HG02885 (cell line): ENCODE data around the gene INHBE.
"Not testable (repeated sequence)": the region's sequence is repeated elsewhere in the genome, so short reads cannot be mapped to it uniquely, and the experiment has no call there.

ENCODE experiments used
- ATAC-seq: cut with Tn5 transposase; IDR thresholded peaks from one replicate; pipeline ENCODE4 v1.9.1; 2021; ENCODE audit warnings: mild to moderate bottlenecking; ENCODE audit not compliant: unreplicated experiment, poor library complexity

INHBE gene

DNA sequence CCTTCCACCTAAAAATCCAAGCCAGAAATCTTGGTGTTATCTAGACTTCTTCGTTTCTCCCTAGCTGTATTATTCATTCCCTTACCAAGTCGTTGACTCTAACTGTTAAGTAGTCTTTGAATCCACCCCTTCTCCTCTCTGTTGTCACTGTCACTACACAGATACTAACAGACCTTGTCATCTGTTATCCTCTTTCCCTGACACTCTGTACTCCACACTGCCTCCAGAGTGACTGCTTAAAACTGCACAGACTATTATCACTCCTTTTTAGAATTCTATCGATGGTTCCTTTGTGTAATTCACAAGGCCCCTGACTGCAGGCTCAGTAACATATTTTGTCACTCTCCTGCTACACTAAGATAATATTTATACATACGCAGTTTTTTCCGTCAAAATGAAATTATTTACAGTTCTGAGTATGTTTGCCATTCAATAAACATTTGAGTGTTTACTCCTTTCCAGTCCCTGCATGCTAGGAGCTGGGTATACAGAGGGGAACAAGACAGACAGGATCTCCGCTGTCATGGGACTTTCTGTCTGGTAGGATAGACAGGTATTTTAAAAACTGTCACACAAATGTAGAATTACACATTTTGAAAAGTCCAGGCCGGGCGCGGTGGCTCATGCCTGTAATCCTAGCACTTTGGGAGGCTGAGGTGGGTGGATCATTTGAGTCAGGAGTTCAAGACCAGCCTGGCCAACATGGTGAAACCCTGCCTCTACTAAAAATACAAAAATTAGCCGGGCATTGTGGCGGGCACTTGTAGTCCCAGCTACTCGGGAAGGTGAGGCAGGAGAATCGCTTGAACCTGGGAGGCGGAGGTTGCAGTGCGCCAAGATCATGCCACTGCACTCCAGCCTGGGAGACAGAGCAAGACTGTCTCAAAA lies 36.5 kb downstream of the INHBE start:
- no peak for ATAC-seq

DNA sequence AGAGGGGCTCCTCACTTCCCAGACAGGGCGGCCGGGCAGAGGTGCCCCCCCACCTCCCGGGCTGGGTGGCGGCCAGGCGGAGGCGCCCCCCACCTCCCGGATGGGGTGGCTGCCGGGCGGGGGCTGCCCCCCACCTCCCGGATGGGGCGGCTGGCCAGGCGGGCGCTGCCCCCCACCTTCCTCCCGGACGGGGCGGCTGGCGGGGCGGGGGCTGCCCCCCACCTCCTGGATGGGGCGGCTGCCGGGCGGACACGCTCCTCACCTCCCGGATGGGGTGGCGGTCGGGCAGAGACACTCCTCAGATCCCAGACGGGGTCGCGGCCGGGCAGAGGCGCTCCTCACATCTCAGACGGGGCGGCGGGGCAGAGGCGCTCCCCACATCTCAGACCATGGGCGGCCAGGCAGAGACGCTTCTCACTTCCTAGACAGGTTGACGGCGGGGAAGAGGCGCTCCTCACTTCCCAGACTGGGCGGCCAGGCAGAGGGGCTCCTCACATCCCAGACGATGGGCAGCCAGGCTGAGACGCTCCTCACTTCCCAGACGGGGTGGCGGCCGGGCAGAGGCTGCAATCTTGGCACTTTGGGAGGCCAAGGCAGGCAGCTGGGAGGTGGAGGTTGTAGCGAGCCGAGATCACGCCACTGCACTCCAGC lies 40.1 kb downstream of the INHBE start:
- not testable (repeated sequence) for ATAC-seq

DNA sequence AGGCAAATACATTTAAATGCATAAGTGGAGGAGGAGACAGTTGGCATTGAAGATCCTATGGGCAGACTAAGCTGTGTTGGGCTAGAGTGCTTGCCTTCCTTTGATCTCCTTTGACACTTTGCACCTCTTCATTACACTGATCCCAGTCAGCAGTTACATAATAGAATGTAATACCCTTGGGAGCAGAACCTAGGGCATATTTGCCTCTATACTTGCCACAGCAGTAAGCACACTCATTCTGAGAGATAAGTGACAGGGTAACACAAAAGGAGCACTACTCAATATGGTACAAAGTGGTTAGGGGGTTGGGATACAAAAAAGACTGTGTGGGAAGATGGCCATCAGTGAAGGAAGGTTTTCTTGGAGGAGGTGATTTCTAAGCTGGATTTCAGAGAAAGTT lies 41.7 kb downstream of the INHBE start:
- no peak for ATAC-seq

DNA sequence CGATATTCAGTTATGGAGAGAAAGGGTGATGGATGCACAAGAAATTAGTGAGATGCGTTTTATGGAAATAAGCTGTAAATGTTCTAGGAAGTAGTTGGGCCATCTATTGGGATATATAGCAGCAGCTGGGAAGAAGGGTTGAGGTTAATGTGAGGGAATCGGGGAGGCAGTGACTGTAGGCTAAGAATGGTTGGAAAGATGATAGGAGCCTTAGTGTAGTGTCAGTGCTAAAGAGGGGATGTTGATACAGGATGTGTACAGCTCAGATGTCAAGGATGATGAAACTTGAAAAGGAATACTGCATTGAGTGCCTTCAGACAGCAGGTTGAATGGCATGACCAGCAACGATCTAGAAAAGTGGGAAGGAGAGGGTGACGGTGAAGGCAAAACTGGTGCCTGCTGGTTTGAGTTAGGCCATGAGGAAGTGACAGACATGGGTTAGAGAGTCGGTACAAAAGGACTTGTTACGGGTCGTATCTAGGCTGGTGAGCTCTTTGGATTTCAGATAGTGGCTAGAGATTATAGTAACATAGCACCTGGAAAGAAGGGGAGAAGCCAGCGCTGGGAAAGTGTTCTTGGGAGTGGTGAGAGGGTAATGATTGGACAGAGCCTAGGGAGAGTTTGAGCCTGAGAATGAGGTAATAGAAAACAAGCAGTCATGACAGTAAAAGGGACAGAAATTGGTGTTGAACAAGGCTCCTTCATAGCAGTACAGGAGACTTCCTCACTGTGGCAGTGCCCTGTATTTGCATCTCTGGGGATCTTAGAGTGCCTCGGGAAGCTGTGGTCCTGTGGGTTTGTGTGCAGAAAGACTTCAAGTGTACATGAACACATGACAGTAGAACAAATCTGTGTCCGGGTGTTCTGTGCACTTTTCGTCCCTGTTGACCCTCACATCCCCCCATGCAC lies 42.4 kb downstream of the INHBE start:
- no peak for ATAC-seq

DNA sequence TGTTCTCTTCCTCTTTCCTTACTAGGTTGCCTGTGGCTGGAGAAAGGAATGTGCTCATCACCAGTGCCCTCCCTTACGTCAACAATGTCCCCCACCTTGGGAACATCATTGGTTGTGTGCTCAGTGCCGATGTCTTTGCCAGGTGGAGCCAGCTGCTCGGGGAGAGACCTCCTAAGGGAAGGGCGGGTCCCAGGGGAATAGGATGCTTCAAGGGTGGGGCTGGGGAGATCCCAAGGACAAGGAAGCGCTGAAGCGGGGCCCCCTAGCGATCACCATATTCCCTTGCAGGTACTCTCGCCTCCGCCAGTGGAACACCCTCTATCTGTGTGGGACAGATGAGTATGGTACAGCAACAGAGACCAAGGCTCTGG lies 43.0 kb downstream of the INHBE start:
- no peak for ATAC-seq

DNA sequence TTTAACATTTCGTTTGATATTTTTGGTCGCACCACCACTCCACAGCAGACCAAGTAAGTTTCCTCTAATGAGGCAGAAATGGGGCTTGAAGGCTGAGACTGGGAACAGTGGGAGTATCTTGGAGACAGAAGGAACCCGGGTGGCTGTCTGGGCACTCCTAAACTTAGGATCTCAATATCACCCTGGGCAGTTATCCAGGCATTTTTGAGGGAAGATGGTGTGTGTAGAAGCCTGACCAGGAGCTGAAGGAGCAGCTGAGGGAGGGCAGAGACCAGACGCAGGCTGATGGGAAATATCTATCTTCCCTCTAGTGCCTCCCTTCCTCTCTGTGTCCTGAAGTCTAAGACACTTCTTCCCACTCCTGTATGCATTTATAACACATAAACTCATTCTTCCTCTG lies 43.5 kb downstream of the INHBE start:
- no peak for ATAC-seq

DNA sequence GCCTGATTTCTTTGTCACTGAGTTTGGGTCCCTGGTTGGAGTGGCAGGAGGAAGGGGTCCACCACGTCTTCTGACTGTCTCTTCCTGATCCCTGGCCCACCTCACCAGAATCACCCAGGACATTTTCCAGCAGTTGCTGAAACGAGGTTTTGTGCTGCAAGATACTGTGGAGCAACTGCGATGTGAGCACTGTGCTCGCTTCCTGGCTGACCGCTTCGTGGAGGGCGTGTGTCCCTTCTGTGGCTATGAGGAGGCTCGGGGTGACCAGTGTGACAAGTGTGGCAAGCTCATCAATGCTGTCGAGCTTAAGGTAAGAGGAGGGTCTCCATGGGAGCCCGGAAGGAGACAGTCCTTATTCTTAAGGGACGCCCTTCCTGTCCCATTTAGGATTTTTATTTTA lies 45.1 kb downstream of the INHBE start:
- ATAC-seq: no peak

DNA sequence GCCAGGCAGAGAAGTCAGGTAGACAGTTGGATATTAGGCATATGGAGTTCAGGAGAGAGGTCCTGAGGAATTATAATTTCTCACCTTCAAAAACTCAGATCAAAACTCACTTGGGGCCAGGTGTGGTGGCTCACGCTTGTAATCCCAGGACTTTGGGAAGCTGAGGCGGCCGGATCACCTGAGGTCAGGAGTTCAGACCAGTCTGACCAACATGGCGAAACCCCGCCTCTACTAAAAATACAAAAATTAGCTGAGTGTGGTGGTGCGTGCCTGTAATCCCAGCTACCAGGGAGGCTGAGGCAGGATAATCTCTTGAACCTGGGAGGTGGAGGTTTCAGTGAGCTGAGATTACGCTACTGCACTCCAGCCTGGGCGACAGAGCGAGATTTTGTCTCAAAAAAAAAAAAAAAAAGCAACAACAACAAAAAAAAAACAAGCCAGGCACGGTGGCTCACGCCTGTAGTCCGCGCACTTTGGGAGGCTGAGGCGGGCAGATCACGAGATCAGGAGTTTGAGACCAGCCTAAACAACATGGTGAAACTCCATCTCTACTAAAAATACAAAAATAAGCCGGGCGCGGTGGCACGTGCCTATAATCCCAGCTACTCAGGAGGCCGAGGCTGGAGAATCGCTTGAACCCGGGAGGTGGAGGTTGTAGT lies 47.3 kb downstream of the INHBE start:
- ATAC-seq: not testable (repeated sequence)

DNA sequence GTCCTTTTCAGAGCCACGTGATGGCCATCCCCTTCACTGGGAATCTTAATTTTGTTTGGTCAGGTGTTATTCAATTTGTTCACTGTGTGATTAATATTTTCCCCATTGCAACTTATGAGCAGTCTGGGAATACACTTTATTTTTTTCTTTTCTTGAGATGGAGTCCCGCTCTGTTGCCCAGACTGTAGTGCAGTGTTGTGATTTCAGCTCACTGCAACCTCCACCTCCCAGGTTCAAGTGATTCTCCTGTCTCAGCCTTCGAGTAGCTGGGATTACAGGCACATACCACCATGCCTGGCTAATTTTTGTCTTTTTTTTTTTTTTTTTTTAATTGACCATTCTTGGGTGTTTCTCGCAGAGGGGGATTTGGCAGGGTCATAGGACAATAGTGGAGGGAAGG lies 51.4 kb downstream of the INHBE start:
- ATAC-seq: not testable (repeated sequence)
